Smooth muscle cell (in vitro differentiated cells): ENCODE results near the gene HSD17B12. TPM values are rescaled to one million over a fixed set of nuclear protein-coding genes. Genes with fewer than 3 reads are reported as not detected.

Source experiments
- DNase-seq: peaks from one replicate; lab custom pipeline; 2025; ENCODE audit not compliant: unreplicated experiment; lab: John Stamatoyannopoulos, UW
- H2AFZ ChIP-seq: fragments of 200-600 bp; sonication (generic); 2 replicates; pipeline ENCODE4 v1.6.0; 2016; ENCODE audit warnings: antibody characterized with exemption, low read depth, mild to moderate bottlenecking
- H3F3A ChIP-seq: fragments of 200-600 bp; sonication (generic); 2 replicates; pipeline ENCODE4 v1.6.0; 2017; ENCODE audit warnings: antibody characterized with exemption, low read depth
- H3K27ac ChIP-seq: fragments of 200-600 bp; sonication (generic); 2 replicates; pipeline ENCODE4 v1.5.1; 2016; ENCODE audit warnings: low read depth, mild to moderate bottlenecking
- H3K27me3 ChIP-seq: fragments of 200-600 bp; sonication (generic); 2 replicates; pipeline ENCODE4 v1.6.1; 2016; ENCODE audit warnings: low read depth, mild to moderate bottlenecking
- H3K36me3 ChIP-seq: fragments of 200-600 bp; sonication (generic); 2 replicates; pipeline ENCODE4 v1.5.1; 2016; ENCODE audit warnings: low read depth
- H3K4me1 ChIP-seq: fragments of 200-600 bp; sonication (generic); 2 replicates; pipeline ENCODE4 v1.5.1; 2016; ENCODE audit warnings: low read depth
- H3K4me2 ChIP-seq: fragments of 200-600 bp; sonication (generic); 2 replicates; pipeline ENCODE4 v1.6.0; 2016; ENCODE audit warnings: mild to moderate bottlenecking
- H3K4me3 ChIP-seq: fragments of 200-600 bp; sonication (generic); 2 replicates; pipeline ENCODE4 v1.5.1; 2016; ENCODE audit warnings: mild to moderate bottlenecking
- H3K79me2 ChIP-seq: fragments of 200-600 bp; sonication (generic); 2 replicates; pipeline ENCODE4 v1.6.0; 2016; ENCODE audit warnings: low read depth, mild to moderate bottlenecking
- H3K9ac ChIP-seq: fragments of 200-600 bp; sonication (generic); 2 replicates; pipeline ENCODE4 v1.6.0; 2016; ENCODE audit warnings: low read depth
- H3K9me3 ChIP-seq: fragments of 200-600 bp; sonication (generic); replicated peaks from 2 replicates; pipeline ENCODE4 v1.5.1; 2016; ENCODE audit warnings: low read depth
- H4K20me1 ChIP-seq: fragments of 200-600 bp; sonication (generic); 2 replicates; pipeline ENCODE4 v1.6.0; 2016; ENCODE audit warnings: low read depth
- CTCF ChIP-seq: fragments of 200-600 bp; sonication (generic); IDR thresholded peaks from 2 replicates; pipeline ENCODE4 v1.5.1; 2017; ENCODE audit warnings: borderline replicate concordance, mild to moderate bottlenecking, antibody characterized with exemption; ENCODE audit not compliant: insufficient read depth, poor library complexity, severe bottlenecking
- WGBS: methylation state at CpG from one replicate; pipeline ENCODE4 v1.1.7; 2016; ENCODE audit warnings: low lambda C conversion rate; 5-methylcytosine and 5-hydroxymethylcytosine counted together
- polyA plus RNA-seq: library from polyadenylated mRNA; unstranded; fragments of >200 nt; fragmentation: Nextera tagmentation; extraction: Ambion mirVana; gene quantifications from 2 replicates; pipeline ENCODE4 v1.2.1, GENCODE V29; 2016
- total RNA-seq: library from RNA; depleted of rRNA; stranded (reverse); fragments of >200 nt; gene quantifications from 2 replicates; pipeline ENCODE4 v1.2.3, GENCODE V29; 2014

The HSD17B12 gene
- total and polyA plus RNA-seq, 2 experiments from 2014 or later, result 74.8 to 111 TPM

DNA sequence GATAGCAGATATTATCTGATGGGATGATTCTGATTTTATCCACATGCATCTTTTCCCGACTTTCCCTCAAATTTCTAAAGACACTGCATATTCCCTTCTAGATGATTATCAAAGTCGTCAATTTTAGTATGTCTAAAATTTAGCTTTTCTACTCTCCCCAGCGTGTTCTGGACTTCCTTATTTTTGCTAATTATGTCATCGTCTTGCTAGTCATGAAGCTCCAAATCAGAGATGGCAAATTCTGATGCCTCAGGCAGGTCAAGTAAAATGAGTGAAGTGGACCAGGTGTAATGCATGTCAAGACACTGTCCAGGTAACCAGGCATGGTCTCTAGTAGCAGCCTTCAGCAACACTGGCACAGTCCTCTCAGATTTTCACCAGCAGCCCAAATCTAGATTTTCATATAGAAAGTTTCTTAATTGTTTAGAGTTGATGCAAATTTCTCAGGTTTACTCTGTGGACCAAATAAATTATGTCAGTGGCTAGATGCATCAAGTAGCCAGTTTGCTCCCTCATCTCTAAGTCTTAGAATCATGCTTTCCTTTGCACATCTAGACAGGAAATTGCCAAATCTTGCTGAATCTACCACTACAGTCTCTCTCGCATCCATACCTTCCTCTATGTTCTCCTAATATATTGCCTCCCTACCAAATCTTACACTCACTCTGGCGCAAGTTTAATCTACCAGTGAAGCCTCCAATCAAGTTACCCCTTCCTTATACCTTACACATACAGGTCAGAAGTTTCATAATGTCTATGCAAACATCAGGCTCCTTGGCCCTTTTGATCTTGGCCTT, 10.6 kb downstream of the HSD17B12 start:
- Histone ChIP-seq H3K36me3 (no peaks in the 10 kb centered on the region), H3K4me2 (no peak overlapping the region), H3K27ac (no peak overlapping the region), H3K9me3 (no peaks in the 10 kb centered on the region), H3K79me2 (peaks cover 88% of the 10 kb centered on the region), H3F3A (no peaks in the 10 kb centered on the region), H4K20me1 (peaks cover 87% of the 10 kb centered on the region), H3K4me1 (no peaks in the 10 kb centered on the region), H3K4me3 (no peak overlapping the region), H3K9ac (no peak overlapping the region), H3K27me3 (no peaks in the 10 kb centered on the region), H2AFZ (no peak overlapping the region)
- TF ChIP-seq CTCF, result no peak
- DNase-seq, result no peak
- WGBS, result 90% methylated on average over 6 of the region's 6 CpGs

DNA sequence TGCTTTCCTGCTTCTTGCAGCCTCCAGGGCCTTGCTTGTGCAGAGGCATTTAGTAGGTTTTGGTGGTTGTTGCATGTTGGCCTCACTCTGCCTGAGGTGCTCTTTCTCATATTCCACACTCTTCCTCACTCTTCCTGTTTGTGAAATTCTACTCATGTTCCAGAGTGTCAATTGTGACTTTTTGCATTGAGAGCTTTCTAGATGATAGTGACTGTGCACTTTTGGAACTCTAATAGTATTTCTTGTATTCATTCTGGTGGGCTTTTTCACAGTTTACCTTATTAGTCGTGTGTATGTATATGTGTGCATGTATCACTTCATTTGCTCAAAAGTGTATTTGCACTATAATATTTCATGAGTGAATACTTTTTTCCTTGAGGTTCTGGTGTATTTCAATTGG, 11.3 kb downstream of the HSD17B12 start:
- Histone ChIP-seq H3K9ac (no peak overlapping the region), H3K9me3 (no peaks in the 10 kb centered on the region), H3K4me3 (no peak overlapping the region), H3K79me2 (peaks cover 88% of the 10 kb centered on the region), H3K4me1 (no peaks in the 10 kb centered on the region), H3K4me2 (no peak overlapping the region), H3K27me3 (no peaks in the 10 kb centered on the region), H3K36me3 (no peaks in the 10 kb centered on the region), H3K27ac (no peak overlapping the region), H2AFZ (no peak overlapping the region), H3F3A (no peaks in the 10 kb centered on the region), H4K20me1 (peaks cover 80% of the 10 kb centered on the region)
- TF ChIP-seq CTCF, result no peak
- no peak for DNase-seq
- 86% methylated on average over 1 of the region's 1 CpG for WGBS

- no peaks in the 10 kb centered on the region for H3K36me3 ChIP-seq
- 44% methylated on average over 2 of the region's 2 CpGs for WGBS
- peaks cover 88% of the 10 kb centered on the region for H3K79me2 ChIP-seq
Observed at GRCh38 chr11:43693069-43693468, 12.5 kb downstream of the HSD17B12 start.

More at GRCh38 chr11:43693069-43693468, 12.5 kb downstream of the HSD17B12 start:
- TF ChIP-seq CTCF, result no peak
- no peak overlapping the region for H3K4me2 ChIP-seq
- no peaks in the 10 kb centered on the region for H3K27me3 ChIP-seq
- no peaks in the 10 kb centered on the region for H3K4me1 ChIP-seq
- no peak overlapping the region for H3K4me3 ChIP-seq
- no peak overlapping the region for H2AFZ ChIP-seq
- H4K20me1 ChIP-seq, result peaks cover 75% of the 10 kb centered on the region
- H3K27ac ChIP-seq, result no peak overlapping the region
- no peaks in the 10 kb centered on the region for H3F3A ChIP-seq
- no peaks in the 10 kb centered on the region for H3K9me3 ChIP-seq
- no peak overlapping the region for H3K9ac ChIP-seq
- no peak for DNase-seq
